Upper lobe of right lung (tissue), 1 donor: Measurements from ENCODE around the gene RPS19BP1. TPM values are rescaled to one million over a fixed set of nuclear protein-coding genes. Genes with fewer than 3 reads are reported as not detected.

Experiments
- ATAC-seq: fragments of 200-7000 bp; cut with Tn5 transposase; one replicate; pipeline ENCODE4 v1.9.1; 2020; ENCODE audit warnings: mild to moderate bottlenecking, moderate library complexity
- DNase-seq: peaks from one replicate; pipeline ENCODE4 v3.0.0-alpha.2; 2020
- H3K27ac ChIP-seq: fragments of 200-600 bp; one replicate; pipeline ENCODE4 v1.8.0; 2022
- H3K27me3 ChIP-seq: fragments of 200-600 bp; one replicate; pipeline ENCODE4 v1.8.0; 2022; ENCODE audit warnings: mild to moderate bottlenecking
- H3K36me3 ChIP-seq: fragments of 200-600 bp; one replicate; pipeline ENCODE4 v1.8.0; 2022
- H3K4me1 ChIP-seq: fragments of 200-600 bp; one replicate; pipeline ENCODE4 v1.8.0; 2022
- H3K4me3 ChIP-seq: fragments of 200-600 bp; one replicate; pipeline ENCODE4 v1.8.0; 2022; ENCODE audit warnings: mild to moderate bottlenecking
- H3K9me3 ChIP-seq: fragments of 200-600 bp; one replicate; pipeline ENCODE4 v1.8.0; 2022
- intact Hi-C: fragments of 100-400 bp; cut with DNase I; formaldehyde crosslinking; loops from one replicate; pipeline ENCODE4 v1.11.0; 2022
- total RNA-seq: library from RNA; stranded (reverse); fragmentation: NEBNext Ultra II Directional; extraction: Animal tissue kit (Norgen Biotek cat#: 25700); gene quantifications from one replicate; pipeline ENCODE4 v1.2.1, GENCODE V29; 2021
- TF ChIP-seq, protein P1 (sequence below): fragments of 200-600 bp; IDR thresholded peaks from one replicate; pipeline ENCODE4 v1.8.0; 2022; ENCODE audit warnings: antibody characterized with exemption
- donor health status: DM: no; HTN: yes; CAD: no; lungs with severe emphysema.

The RPS19BP1 gene
- total RNA-seq, 1 donor from 2014 or later = 72.5 TPM

DNA sequence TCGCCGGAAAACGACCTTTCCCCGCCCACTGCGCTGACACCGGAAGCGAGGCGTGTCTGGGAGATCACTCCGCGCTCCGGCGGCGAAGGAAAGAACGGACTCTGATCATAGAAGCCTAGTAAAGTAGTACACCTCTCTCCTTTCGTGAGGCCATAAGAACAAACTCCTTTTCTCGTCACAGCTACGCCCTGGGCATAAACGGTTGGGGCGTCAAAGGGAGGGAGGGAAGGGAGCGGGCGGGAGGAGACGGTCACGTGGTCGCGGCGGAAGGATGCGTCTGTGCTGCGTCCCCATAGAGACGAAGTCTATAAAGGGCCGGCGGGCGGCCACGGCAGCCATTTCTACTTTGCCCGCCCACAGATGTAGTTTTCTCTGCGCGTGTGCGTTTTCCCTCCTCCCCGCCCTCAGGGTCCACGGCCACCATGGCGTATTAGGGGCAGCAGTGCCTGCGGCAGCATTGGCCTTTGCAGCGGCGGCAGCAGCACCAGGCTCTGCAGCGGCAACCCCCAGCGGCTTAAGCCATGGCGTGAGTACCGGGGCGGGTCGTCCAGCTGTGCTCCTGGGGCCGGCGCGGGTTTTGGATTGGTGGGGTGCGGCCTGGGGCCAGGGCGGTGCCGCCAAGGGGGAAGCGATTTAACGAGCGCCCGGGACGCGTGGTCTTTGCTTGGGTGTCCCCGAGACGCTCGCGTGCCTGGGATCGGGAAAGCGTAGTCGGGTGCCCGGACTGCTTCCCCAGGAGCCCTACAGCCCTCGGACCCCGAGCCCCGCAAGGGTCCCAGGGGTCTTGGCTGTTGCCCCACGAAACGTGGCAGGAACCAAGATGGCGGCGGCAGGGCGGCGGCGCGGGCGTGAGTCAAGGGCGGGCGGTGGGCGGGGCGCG is 12.1 kb downstream of the RPS19BP1 start, which contains the start of gene ATF4:
ATF4 (plus strand) TSS at position 337 of the 880 bp plus-strand sequence. CDS start 884 bp downstream, outside the sequence.
- Histone ChIP-seq H3K36me3 (peaks cover 60% of the 10 kb centered on the region), H3K9me3 (no peaks in the 10 kb centered on the region), H3K4me1 (peaks cover 54% of the 10 kb centered on the region), H3K27me3 (no peaks in the 10 kb centered on the region), H3K27ac (peak within 1 kb of the TSS; percentile 100), H3K4me3 (peak within 1 kb of the TSS; percentile 100)
- ATAC-seq (peak; percentile 74), DNase-seq (peak; percentile 95)
- intact Hi-C loops = no loop called here
- TF ChIP-seq, protein P1, sequence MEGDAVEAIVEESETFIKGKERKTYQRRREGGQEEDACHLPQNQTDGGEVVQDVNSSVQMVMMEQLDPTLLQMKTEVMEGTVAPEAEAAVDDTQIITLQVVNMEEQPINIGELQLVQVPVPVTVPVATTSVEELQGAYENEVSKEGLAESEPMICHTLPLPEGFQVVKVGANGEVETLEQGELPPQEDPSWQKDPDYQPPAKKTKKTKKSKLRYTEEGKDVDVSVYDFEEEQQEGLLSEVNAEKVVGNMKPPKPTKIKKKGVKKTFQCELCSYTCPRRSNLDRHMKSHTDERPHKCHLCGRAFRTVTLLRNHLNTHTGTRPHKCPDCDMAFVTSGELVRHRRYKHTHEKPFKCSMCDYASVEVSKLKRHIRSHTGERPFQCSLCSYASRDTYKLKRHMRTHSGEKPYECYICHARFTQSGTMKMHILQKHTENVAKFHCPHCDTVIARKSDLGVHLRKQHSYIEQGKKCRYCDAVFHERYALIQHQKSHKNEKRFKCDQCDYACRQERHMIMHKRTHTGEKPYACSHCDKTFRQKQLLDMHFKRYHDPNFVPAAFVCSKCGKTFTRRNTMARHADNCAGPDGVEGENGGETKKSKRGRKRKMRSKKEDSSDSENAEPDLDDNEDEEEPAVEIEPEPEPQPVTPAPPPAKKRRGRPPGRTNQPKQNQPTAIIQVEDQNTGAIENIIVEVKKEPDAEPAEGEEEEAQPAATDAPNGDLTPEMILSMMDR = no peak

DNA sequence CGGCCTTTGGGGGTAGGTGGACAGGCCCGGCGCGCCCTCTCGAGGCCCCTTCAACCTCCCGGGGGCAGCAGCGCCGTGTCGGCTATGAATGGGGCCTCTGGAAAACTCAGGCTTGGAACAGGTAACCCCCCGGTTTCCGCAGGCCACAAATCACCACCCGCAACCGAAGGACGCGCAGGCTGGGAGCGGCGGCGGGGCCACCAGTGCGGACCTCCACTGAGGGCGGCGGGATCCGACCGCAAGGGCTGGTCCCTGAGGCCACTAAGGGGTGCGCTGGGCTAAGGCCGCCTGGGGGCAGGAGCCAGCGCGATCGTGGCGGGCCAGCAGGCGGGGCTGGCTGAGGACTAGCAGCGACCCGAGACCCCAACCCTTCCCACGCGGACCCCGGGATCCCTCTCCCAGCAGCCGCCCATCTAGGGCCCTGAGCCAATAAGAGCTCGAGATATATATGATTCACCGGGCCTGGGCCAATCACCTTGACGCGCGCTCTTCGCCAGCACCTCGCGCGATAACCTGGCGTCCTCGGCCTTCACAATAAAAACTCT is 12.8 kb downstream of the RPS19BP1 start:
- intact Hi-C loops = no loop called here

DNA sequence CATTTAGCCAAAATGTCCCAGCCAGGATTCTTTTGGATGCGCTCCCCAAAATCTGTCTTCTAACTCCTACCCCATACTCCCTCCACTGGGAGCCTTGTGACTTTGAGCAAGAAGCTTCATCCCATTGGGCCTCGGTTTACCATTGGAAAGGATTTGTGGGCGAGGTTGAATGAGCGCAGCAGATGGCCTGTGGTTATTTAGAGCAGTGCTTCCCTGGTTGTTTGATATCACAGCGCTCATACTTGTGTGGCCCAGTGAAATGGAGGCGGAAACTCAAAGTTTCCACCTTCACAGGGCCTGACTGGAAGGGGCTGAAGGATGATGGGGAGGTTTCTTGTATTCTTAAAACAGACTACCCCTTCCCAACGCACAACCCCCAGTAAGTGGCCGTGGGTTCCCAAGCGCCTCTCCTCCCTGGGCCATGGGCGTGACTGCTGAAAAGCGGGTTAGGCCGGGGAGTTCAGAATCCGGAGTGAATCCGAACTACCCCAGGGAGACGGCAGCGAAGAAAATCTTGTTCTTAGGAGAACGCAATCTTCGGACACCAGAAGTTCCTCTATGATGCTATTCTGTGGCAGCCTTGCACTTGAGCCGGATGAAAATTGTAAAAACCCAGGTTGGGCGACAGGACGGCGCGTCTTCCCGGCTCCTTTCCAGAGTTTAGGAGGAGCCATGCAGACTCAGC is 13.4 kb downstream of the RPS19BP1 start:
- H3K27me3 ChIP-seq = no peaks in the 10 kb centered on the region
- H3K27ac ChIP-seq = peak overlapping the region; percentile 100
- H3K4me1 ChIP-seq = peaks cover 40% of the 10 kb centered on the region
- ATAC-seq = no peak
- intact Hi-C loops = no loop called here
- peaks cover 58% of the 10 kb centered on the region for H3K36me3 ChIP-seq
- TF ChIP-seq, protein P1 = no peak
- DNase-seq = no peak
- H3K9me3 ChIP-seq = no peaks in the 10 kb centered on the region
- peak overlapping the region; percentile 100 for H3K4me3 ChIP-seq

More for the DNA sequence above, 12.8 kb downstream of the RPS19BP1 start:
- peaks cover 60% of the 10 kb centered on the region for H3K36me3 ChIP-seq
- DNase-seq (peak; percentile 98), ATAC-seq (peak; percentile 90)
- H3K4me1 ChIP-seq = peaks cover 46% of the 10 kb centered on the region
- peak overlapping the region; percentile 100 for H3K4me3 ChIP-seq
- TF ChIP-seq, protein P1 = no peak
- no peaks in the 10 kb centered on the region for H3K9me3 ChIP-seq
- peak overlapping the region; percentile 100 for H3K27ac ChIP-seq
- H3K27me3 ChIP-seq = no peaks in the 10 kb centered on the region

DNA sequence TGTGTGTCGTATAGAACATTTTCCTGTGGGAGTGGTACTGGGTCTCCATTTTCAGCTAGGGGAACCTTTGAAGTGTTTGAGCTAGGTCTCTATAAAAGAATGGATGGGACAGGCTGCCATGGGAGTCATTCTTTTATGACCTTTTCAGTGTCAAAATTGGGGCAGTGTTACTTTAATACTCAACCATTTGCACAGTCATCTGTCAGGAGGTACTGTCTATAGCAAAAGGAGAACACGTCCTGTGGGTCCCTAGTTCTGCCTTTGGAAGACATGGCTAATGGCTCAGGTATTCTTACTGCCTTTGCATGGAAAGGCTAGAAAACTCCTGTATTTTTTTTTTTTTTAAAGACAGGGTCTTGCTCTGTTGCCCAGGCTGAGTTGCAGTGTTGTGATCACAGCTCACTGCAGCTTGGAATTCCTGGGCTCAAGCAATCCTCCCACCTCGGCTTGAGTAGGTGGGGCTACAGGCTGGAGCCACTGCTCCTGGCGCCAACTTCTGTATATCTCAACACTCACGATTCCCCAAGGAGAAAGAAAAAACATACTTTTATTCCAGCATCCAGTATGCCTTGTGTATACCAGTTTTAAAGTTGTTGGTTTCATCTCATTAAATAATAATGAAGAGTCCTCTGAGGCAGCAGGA is 14.3 kb downstream of the RPS19BP1 start:
- H3K4me1 ChIP-seq = peaks cover 32% of the 10 kb centered on the region
- intact Hi-C loops = no loop called here
- H3K27me3 ChIP-seq = no peaks in the 10 kb centered on the region
- DNase-seq (no peak), ATAC-seq (no peak)
- peak overlapping the region; percentile 100 for H3K27ac ChIP-seq
- H3K9me3 ChIP-seq = no peaks in the 10 kb centered on the region
- peaks cover 59% of the 10 kb centered on the region for H3K36me3 ChIP-seq
- H3K4me3 ChIP-seq = no peak overlapping the region
- TF ChIP-seq, protein P1 = no peak

DNA sequence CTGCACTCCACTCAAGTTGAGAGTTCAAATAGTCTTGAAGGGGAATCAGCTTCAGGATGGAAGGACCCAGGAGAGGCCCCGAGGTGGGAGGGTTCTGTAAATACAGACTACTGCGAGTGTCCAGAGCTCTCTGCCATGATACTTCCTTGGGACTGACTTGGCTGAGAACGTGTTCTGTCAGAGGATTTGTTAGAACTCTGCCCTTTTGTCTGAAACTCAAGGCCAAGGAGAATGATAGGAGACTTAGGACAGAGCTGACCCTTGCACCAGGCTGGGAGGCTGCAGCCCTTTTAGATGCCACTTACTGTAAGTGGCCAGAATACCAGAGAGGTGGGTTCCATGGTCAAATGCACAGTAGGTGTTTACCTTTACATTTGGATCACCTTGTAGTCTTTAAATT is 15.1 kb downstream of the RPS19BP1 start:
- H3K27me3 ChIP-seq = no peaks in the 10 kb centered on the region
- TF ChIP-seq, protein P1 = no peak
- no peak overlapping the region for H3K27ac ChIP-seq
- no peaks in the 10 kb centered on the region for H3K9me3 ChIP-seq
- ATAC-seq (no peak), DNase-seq (no peak)
- peaks cover 24% of the 10 kb centered on the region for H3K4me1 ChIP-seq
- H3K4me3 ChIP-seq = no peak overlapping the region
- peaks cover 59% of the 10 kb centered on the region for H3K36me3 ChIP-seq
- intact Hi-C loops = no loop called here
